A673 (cell line): ENCODE data around the gene ZBTB14. TPM values are rescaled to one million over a fixed set of nuclear protein-coding genes. Genes with fewer than 3 reads are reported as not detected.
A peak's percentile ranks its signal among the peaks of the same experiment; 100 is the strongest.

Experiments used
- BruUV-seq: library from RNA; stranded (reverse); fragments of 400-500 nt; replicated peaks from 2 replicates; lab custom pipeline; 2021; lab: Mats Ljungman, UMichigan
- CTCF ChIA-PET: fragments of 300-600 bp; sonication (Branson Sonifier 250); formaldehyde crosslinking; loops from one replicate; lab custom pipeline; 2022; ENCODE audit warnings: antibody characterized with exemption; lab: Charles Lee
- POLR2A ChIA-PET: fragments of 300-600 bp; sonication (Branson Sonifier 250); formaldehyde crosslinking; loops from one replicate; lab custom pipeline; 2022; ENCODE audit warnings: antibody characterized with exemption; ENCODE audit not compliant: low non-redundant PET; lab: Charles Lee
- DNase-seq: peaks from one replicate; pipeline ENCODE4 v3.0.0-alpha.2; 2015; ENCODE audit warnings: low spot score
- H3K27ac ChIP-seq: fragments of 200-600 bp; sonication (generic); 2 replicates; pipeline ENCODE4 v1.5.1; 2016; ENCODE audit warnings: mixed run types, low read depth, mild to moderate bottlenecking, mixed read lengths, antibody characterized with exemption, low read length; ENCODE audit not compliant: poor library complexity, severe bottlenecking
- H3K27me3 ChIP-seq: fragments of 200-600 bp; sonication (generic); replicated peaks from 2 replicates; pipeline ENCODE4 v1.6.1; 2017; ENCODE audit warnings: mixed run types, low read depth, mild to moderate bottlenecking, mixed read lengths, antibody characterized with exemption, low read length; ENCODE audit not compliant: insufficient read depth, poor library complexity
- H3K36me3 ChIP-seq: fragments of 200-600 bp; sonication (generic); 2 replicates; pipeline ENCODE4 v1.6.1; 2016; ENCODE audit warnings: mixed run types, mild to moderate bottlenecking, mixed read lengths, antibody characterized with exemption, low read length; ENCODE audit not compliant: insufficient read depth, poor library complexity, severe bottlenecking
- H3K4me1 ChIP-seq: fragments of 200-600 bp; sonication (generic); 2 replicates; pipeline ENCODE4 v1.6.1; 2017; ENCODE audit warnings: mixed run types, mild to moderate bottlenecking, mixed read lengths, antibody characterized with exemption, low read length; ENCODE audit not compliant: insufficient read depth, poor library complexity, severe bottlenecking
- H3K4me3 ChIP-seq: fragments of 200-600 bp; sonication (generic); 2 replicates; pipeline ENCODE4 v1.5.1; 2016; ENCODE audit warnings: low read depth, mixed run types, mild to moderate bottlenecking, mixed read lengths, low read length; ENCODE audit not compliant: poor library complexity, severe bottlenecking
- H3K9me3 ChIP-seq: fragments of 200-600 bp; sonication (generic); 2 replicates; pipeline ENCODE4 v1.6.1; 2016; ENCODE audit warnings: mixed run types, low read depth, mild to moderate bottlenecking, mixed read lengths, antibody characterized with exemption, low read length; ENCODE audit not compliant: poor library complexity, severe bottlenecking
- EZH2 ChIP-seq: fragments of 200-600 bp; sonication (generic); IDR thresholded peaks from 2 replicates; pipeline ENCODE4 v1.6.1; 2017; ENCODE audit warnings: borderline replicate concordance, low read depth, mild to moderate bottlenecking, mixed read lengths, antibody characterized with exemption, low read length; ENCODE audit not compliant: poor library complexity, severe bottlenecking
- intact Hi-C: fragments of 100-400 bp; cut with micrococcal nuclease; formaldehyde crosslinking; loops from one replicate; pipeline ENCODE4 v1.10.0; 2022; ENCODE audit not compliant: unreplicated experiment
- total RNA-seq: library from RNA; stranded (reverse); gene quantifications from 2 replicates; pipeline ENCODE4 v1.2.3, GENCODE V29; 2021
- TF ChIP-seq, protein P1 (sequence below): fragments of 300-800, 200-600 bp; sonication (generic); conservative IDR thresholded peaks from 2 replicates; pipeline ENCODE4 v1.5.1; 2017; ENCODE audit warnings: low read depth, mild to moderate bottlenecking, antibody characterized with exemption, low read length, moderate library complexity, mixed read lengths

The ZBTB14 gene
- total RNA-seq, 1 experiment from 2014 or later: 14.8 TPM

GRCh38 chr18:5294113-5294456 lies 1.4 kb downstream of the ZBTB14 start:
- peaks cover 4% of the 10 kb centered on the region for H3K4me1 ChIP-seq
- no peak overlapping the region for H3K27ac ChIP-seq
- no peak for DNase-seq
- H3K36me3 ChIP-seq: peaks cover 22% of the 10 kb centered on the region
- CTCF ChIA-PET: no interaction called here
- TSS peak; percentile 36 for BruUV-seq
- intact Hi-C loops: no loop called here
- no peaks in the 10 kb centered on the region for H3K9me3 ChIP-seq
- peak overlapping the region; percentile 52 for H3K4me3 ChIP-seq
- H3K27me3 ChIP-seq: peaks cover 5% of the 10 kb centered on the region
- POLR2A ChIA-PET: no interaction called here
- no peak for TF ChIP-seq EZH2
- TF ChIP-seq, protein P1, sequence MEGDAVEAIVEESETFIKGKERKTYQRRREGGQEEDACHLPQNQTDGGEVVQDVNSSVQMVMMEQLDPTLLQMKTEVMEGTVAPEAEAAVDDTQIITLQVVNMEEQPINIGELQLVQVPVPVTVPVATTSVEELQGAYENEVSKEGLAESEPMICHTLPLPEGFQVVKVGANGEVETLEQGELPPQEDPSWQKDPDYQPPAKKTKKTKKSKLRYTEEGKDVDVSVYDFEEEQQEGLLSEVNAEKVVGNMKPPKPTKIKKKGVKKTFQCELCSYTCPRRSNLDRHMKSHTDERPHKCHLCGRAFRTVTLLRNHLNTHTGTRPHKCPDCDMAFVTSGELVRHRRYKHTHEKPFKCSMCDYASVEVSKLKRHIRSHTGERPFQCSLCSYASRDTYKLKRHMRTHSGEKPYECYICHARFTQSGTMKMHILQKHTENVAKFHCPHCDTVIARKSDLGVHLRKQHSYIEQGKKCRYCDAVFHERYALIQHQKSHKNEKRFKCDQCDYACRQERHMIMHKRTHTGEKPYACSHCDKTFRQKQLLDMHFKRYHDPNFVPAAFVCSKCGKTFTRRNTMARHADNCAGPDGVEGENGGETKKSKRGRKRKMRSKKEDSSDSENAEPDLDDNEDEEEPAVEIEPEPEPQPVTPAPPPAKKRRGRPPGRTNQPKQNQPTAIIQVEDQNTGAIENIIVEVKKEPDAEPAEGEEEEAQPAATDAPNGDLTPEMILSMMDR: no peak

DNA sequence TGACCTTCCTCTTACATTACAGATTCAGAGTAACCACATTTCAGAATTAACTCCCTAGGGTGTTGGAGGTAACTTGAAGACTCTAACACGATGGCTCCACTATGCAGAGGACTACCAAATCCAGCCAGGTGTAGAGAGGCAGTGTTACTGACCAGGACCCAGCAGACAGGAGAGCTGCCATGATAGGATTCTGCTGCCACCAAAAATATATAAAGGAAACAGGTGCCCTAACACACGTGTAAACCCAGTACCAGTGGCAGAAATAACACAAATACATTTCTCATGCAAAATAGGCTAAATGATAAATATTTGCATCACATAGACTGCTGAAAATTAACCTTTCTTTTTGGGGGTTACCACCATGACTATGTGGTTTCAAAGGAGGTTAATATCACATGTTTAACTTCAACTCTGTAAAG lies 7.0 kb downstream of the ZBTB14 start:
- BruUV-seq: no TSS peak
- intact Hi-C loops: no loop called here
- CTCF ChIA-PET: no interaction called here

DNA sequence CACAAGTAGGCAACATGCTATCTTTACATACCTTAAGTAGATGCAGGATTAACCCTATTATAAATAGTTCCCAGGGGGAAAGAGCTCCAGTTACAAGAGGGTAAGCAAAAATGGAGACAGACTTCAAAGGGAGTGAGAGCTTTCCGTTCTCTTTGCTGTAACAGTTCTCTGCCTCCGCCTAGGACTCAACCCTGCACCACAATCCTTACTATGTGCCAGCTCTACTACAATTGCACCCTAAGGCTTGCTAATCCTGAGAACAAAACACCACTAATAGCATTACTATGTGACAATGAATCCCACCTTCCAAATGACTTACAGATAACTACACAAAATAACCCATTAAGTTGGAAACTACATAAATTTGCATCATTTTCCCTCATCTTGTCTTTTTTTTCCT lies 7.7 kb downstream of the ZBTB14 start:
- no peaks in the 10 kb centered on the region for H3K27me3 ChIP-seq
- ChIA-PET CTCF (no interaction called here), POLR2A (no interaction called here)
- DNase-seq: no peak
- no TSS peak for BruUV-seq
- no peaks in the 10 kb centered on the region for H3K9me3 ChIP-seq
- H3K36me3 ChIP-seq: peaks cover 22% of the 10 kb centered on the region
- intact Hi-C loops: no loop called here
- TF ChIP-seq EZH2: no peak
- TF ChIP-seq, protein P1: no peak
- no peak overlapping the region for H3K4me3 ChIP-seq
- H3K4me1 ChIP-seq: no peaks in the 10 kb centered on the region
- H3K27ac ChIP-seq: no peak overlapping the region

More for the DNA sequence above, 7.0 kb downstream of the ZBTB14 start:
- H3K36me3 ChIP-seq: peaks cover 22% of the 10 kb centered on the region
- no peak overlapping the region for H3K27ac ChIP-seq
- no peaks in the 10 kb centered on the region for H3K27me3 ChIP-seq
- no peak overlapping the region for H3K4me3 ChIP-seq
- no peaks in the 10 kb centered on the region for H3K4me1 ChIP-seq
- H3K9me3 ChIP-seq: no peaks in the 10 kb centered on the region
- POLR2A ChIA-PET: no interaction called here
- TF ChIP-seq, protein P1: no peak
- no peak for DNase-seq
